ENCODE results near the gene PTPMT1.
"Not testable (repeated sequence)": the region's sequence is repeated elsewhere in the genome, so short reads cannot be mapped to it uniquely, and the experiment has no call there.

Gene PTPMT1, protein sequence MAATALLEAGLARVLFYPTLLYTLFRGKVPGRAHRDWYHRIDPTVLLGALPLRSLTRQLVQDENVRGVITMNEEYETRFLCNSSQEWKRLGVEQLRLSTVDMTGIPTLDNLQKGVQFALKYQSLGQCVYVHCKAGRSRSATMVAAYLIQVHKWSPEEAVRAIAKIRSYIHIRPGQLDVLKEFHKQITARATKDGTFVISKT

DNA sequence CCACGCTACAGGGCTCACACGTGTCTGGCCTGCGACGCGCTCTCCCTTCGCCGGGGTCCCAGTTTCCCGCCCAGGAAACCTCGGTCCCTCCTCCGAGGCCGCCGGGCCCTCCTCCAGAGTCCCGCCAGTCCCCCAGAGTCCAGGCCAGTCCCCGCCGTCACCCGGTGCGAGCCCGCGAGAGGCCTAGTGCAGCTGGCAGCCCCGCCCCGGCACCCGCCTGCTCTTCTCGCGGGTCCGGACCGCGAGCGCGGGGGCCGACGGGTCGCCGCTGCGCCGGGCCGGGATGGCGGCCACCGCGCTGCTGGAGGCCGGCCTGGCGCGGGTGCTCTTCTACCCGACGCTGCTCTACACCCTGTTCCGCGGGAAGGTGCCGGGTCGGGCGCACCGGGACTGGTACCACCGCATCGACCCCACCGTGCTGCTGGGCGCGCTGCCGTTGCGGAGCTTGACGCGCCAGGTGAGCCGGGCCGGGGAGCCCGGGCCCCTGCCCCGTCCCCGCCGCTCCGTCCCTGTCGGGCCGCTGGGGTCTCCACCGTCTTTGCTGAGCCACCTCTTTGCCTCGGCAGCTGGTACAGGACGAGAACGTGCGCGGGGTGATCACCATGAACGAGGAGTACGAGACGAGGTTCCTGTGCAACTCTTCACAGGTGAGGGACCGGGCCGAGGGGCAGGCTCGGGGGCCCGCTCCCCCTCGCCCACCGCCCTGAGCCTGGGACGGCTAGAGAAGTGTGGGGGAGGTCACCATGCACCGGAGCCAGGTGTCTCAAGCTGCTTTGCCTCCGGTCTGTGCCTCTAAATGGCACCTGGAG is at the start of gene PTPMT1:
TSS of gene PTPMT1 (plus strand) at position 260 of the 809 bp plus-strand sequence. CDS start at position 284, 24 bp downstream.
- no peak for DNase-seq (ENCODE audit: low spot score)

DNA sequence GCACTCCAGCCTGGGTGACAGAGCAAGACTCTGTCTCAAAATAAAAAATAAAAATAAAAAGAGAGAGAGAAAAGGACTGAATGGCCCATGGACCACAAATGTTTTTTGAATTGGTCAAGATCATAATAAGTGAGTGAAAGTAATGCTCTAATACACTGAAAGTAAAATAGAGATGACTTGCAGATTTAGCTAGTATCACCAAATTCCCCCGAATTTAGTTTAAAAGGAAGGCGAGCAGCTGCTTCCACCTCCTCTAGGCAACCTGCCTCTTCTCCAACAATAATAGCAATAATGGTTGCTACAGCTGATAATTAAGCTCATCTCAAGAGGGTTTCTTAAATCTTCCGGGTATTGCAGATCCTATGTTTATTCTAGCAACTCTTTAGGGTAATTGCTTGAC is 49.2 kb upstream of the PTPMT1 start:
- DNase-seq (ENCODE audit: low spot score): no peak

DNA sequence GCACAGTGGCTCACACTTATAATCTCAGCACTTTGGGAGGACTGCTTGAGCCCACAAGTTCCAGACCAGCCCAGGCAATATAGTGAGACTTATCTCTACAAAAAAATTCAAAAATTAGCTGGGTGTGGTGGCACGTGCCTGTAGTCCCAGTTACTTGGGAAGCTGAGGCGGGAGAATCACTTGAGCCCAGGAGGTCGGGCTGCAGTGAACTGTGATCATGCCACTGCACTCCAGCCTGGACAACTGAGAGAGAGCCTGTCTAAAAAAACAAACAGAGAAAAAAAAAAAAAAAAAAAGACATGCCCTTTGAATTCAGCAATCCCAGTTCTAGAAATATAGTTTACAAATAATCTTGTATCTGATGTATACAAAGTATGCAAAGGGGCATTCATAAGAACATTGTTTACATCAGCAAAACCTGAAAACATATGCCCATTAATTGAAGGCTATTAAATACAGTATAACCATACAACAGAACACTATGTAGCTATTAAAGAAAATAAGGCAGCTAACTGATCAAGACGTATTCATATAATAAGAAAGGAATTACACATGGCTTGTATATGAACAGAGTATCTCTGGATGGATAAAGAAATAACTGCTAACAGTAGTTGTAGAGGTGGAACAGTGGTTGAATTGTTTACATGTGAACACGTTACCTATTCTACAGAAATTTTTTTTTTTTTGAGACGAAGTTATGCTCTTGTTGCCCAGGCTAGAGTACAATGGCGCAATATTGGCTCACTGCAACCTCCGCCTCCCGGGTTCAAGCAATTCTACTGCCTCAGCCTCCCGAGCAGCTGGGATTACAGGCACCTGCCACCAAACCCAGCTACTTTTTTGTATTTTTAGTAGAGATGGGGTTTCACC is 48.2 kb upstream of the PTPMT1 start:
- DNase-seq (ENCODE audit: low spot score): no peak

DNA sequence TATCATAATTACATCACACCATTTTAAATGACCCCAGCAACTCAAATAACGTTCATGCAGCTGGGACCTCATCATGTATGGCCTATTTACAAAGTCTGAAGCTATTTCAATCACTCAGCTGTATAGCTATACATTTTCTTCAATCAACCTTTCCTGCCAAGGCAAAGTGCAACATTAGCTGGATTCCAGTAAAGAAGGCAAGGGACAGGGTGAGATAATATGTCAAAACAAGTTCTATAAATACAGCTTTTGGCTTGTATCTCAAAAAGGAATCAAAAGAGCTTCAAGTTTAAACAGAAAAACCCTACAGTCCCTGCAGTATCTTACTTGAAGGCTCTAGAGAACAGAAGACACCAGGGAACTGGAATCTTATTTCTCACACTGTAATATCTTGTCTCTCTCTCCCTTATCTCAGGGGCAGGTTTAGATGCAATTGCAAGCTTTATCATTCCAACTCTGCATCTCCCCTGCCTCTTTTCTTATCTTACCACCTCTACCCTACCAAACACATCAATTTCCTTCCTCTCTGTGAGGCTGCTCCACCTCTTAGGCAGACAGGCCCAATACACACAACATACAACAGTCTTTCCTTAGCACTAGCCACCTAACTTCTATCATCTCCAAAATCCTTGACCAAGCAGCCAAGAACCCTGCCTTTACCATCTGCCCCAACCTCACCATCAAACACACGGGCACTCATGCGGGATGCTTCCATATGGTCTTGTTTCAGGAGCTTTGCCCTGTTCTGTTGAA is 47.0 kb upstream of the PTPMT1 start:
- no peak for DNase-seq (ENCODE audit: low spot score)

DNA sequence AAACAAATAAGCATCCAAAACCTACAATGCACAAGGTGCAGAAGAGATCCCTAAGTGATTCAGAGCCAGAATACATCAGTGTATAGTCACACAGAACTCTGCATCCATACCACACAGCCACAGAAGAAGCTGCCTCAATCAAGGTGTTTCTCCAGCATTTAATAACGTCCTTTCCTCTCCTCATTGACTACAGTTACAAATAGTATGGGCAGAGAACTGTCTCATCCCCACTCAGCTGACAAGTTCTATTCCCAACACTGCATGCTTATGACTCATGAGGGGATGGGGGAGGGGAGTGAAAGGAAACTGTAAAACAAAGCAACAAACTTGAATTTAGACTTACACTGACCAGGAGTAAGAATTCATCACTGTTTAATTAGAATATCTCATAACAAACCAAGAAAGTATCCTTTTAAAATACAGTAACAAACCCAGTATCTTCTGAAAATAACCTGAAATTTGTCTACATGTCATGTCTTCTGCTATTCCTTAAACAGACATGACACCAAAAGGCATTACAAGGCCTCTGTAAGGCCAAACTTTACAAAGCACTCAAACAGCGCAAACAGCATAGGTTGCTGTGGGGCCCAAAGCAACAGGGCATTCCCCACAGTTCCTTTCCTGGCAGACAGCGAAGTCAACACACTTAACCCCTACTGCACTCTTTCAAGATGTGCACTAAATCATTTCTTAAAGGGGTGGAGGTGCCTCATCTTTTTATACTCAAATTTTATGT is 41.7 kb upstream of the PTPMT1 start:
- peak; percentile 42 for DNase-seq (ENCODE audit: low spot score)

DNA sequence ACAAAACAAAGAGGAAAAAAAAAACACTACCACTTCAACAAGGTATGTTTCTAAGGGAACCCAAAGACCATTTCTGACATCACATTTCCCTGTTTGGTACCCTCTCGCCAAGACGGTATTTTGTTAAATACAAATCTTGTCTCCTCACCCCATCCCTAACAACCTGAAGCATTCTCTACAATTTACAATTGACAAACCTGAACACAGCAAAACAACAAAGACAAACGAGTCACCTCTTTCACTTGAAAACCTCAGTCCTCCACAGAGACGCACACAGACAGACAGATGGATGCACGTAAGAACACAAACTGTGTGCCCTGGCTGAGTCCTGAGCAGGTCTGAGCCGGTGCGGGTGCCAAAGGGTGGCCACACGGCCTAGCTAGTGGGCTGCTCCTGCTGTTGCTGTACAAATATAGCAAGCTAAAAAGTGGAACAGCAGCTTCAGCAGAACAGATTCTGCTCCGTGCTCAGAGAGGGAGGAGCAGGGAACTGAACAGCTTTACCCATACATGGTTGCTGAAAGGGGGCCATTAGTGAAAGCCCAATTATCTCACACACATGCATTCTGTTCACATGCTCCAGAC is 41.0 kb upstream of the PTPMT1 start:
- no peak for DNase-seq (ENCODE audit: low spot score)

DNA sequence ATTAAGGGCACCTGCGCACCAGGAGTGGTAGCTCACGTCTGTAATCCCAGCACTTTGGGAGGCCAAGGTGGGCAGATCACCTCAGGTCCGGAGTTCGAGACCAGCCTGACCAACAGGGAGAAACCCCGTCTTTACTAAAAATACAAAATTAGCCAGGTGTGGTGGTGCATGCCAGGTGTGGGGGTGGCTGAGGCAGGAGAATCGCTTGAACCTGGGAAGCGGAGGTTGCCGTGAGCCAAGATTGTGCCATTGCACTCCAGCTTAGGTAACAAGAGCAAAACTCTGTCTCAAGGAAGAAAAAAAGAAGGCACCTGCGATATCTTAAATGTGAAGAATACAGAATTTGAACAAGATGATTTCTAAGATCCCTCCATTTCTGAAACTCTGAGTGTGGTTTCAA is 39.4 kb upstream of the PTPMT1 start:
- not testable (repeated sequence) for DNase-seq (ENCODE audit: low spot score)

DNA sequence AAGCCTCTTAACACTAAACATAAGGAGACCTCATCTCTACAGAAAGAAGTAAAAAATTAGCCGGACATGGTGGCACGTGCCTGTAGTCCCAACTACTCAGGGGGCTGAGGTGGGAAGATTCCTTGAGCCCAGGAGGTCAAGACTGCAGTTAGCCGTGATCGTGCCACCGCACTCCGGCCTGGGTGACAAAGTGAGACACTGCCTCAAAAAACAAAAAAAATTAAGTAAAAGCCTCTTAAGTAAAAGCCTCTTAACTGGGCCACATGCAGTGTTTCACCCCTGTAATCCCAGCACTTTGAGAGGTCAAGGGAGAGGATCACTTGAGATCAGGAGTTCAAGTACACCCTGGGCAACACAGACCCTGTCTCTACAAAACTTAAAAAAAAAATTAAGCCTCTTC is 38.2 kb upstream of the PTPMT1 start:
- no peak for DNase-seq (ENCODE audit: low spot score)

DNA sequence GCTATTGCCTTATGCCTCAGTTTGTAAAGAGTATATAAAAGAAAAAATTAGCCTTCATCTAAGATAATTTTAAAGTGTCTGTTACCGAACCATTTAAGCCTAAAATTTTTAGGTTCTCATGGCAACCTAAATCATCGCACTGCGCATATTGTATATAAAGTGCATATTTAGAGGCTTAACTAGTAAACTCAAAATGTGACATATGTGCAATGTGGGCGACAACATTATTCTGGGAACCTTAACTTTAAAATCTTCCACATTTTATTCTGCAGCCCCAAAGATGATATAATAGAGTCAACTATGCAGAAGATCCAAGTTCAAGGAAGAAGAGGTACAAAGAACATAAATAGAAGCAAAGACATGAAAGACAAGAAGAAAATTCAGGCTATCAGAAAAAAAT is 35.4 kb upstream of the PTPMT1 start:
- DNase-seq (ENCODE audit: low spot score): no peak

DNA sequence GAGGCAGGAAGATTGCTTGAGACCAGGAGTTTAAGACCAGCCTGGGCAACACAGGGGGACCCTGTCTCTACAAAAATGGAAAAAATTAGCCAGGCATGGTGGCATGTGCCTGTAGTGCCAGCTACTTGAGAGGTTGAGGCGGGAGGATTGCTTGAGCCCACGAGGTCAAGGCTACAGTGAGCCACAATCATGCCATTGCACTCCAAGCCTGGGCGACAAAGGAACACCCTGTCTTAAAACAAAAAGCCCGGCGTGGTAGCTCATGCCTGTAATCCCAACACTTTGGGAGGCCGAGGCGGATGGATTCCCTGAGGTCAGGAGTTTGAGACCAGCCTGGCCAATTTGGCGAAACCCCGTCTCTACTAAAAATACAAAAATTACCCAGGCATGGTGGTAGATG is 34.7 kb upstream of the PTPMT1 start:
- not testable (repeated sequence) for DNase-seq (ENCODE audit: low spot score)

DNA sequence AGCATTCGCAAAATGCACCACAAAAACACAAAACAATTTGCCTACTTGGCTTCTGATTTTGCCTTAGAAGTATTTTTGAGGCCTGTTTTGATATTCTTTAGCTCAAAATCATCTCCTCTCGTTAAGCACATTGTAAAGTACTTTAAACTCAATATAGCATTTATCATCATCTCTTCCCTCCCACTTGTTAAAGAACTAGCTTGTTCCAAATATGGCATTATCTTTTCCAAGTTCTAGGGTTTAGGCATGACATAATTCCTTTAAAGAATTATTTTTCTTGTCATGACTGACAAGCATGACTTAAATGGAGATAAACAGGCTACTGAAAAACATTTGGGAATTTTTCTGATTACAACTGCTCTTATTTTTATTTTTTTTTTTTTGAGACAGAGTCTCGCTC is 33.7 kb upstream of the PTPMT1 start:
- DNase-seq (ENCODE audit: low spot score): no peak

DNA sequence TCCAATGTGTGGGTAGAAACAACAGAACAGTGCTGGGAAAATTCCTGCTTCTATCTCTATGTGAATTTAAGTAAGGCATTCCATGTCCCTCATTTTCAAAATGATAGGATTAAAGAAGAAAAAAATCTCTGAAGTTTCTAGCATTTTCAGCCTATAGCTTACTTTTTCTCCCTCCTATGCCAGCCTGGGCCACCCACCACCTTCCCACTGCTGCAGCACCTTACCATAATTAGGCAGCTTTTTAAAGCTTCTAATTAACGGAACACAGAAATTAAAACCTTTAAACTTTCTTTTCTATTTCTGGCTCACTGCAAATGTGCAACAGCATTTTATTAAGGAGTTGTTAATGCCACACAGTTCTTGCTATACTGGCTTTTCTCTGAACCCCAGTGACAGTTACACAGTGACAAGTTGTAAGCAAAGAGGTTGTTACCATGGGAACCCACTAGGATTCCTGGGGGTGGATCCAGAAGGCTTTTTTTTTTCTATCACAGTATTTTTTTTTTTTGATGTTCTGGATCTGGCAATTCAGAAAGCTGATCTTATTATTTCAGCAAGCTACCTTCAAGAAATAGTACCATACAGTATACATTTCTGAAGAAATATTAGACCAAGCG is 32.7 kb upstream of the PTPMT1 start:
- no peak for DNase-seq (ENCODE audit: low spot score)

DNA sequence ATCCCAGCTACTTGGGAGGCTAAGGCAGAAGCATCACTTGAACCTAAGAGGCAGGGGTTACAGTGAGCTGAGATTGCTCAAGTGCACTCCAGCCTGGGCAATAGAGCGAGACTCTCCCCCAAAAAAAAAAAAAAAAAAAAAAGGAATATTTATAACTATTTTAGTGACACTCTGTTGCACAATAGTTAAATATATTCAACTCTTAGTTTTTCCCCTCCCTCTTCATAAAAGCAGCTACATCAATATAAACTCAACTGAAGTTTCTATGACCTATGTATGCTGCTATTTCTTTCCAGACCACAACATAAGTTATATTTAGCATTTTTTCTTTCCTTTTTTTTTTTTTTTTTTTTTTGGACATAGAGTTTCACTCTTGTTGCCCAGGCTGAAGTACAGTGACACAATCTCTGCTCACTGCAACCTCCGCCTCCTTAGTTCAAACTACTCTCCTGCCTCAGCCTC is 31.7 kb upstream of the PTPMT1 start:
- DNase-seq (ENCODE audit: low spot score): no peak

DNA sequence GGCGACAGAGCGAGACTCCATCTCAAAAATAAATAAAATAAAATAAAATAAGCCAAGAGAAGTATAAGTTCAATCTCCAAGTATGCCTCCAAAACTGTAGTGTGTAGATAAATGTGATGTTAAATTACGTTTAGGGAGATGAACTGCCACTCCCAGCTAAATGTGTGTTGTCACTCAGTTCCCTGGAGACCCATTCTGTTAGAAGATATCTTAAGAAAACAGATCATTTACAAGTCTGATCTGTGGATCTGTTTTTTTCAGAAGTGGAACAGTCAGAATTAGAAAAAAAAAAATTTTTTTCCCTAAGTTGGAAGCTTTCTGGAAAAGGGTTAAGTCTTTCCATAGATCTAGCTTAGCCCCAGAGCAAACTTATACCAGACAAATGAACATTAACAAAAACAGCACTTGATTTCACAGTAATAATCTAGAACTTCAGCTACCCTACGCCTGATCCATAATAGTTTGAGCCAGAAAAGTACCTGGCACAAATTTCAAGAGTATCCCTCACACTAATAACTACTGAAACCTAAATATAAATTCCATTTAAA is 30.6 kb upstream of the PTPMT1 start:
- no peak for DNase-seq (ENCODE audit: low spot score)

DNA sequence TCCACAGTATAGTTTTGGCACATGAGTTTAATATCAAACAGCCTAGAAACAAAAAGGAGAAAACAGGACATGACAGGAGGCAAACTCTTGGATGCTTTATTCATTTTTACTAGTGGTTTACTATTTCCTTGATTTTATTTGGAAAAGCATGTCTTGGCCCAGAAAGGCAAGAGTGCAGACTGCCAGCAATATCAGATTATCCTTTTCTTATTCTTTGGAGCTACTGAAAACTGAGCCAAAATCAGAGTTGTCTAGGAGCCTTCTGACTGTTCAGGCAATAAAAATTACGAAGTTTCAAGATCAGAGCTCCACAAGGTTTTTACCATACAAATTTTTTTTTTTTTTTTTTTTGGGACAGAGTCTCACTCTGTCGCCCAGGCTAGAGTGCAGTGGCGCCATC is 28.5 kb upstream of the PTPMT1 start:
- no peak for DNase-seq (ENCODE audit: low spot score)

DNA sequence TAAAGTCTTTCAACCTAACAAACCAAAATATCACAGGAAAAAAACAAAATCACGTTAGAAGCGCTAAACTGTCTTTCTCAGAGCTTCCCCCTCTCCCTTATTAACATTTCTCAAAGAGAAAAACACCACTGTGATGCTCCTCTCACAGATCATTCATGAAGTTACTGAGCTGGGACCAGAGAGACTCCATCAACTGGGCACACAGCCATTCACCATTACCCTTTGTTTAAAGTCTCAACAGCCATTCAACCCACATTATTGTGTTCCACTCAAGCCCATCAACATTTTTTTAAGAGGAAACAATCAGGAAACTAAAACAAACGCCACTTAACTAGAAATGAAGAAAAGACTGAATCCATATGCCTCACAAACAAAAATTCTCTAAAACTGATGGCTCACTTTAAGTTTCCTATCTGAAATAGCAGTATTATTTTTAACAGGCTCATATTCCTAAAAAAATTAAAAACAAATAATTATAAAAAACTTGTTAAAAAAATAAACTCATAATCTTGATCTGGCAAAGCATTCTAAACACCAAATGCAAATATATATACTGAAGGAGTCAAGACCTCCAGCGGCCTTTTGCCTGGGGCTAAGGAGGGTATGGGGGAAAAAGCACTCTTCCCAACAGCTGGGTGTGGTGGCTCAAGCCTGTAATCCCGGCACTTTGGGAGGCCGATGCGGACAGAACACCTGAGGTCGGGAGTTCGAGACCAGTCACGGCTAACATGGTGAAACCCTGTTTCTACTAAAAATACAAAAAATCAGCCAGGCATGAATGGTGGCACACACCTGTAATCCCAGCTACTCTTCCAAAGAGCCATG is 26.4 kb upstream of the PTPMT1 start:
- peak; percentile 70 for DNase-seq (ENCODE audit: low spot score)

DNA sequence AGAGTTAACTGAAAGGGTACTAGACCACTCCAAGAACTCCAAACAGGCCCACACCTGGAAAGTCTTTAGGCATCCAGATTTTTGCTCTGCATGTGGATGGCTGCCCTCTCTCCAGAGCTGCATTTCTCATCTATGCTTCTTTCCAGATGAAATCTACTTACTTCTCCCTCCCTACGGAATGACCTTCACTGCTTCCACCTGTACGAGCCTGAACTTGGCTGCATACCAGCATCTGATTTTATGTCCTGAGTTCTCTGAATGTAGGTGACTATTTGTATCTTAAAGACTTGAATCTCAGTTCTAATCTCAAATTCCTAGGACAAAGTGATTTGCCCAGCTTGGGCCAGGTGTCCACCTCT is 25.7 kb upstream of the PTPMT1 start:
- DNase-seq (ENCODE audit: low spot score): no peak

DNA sequence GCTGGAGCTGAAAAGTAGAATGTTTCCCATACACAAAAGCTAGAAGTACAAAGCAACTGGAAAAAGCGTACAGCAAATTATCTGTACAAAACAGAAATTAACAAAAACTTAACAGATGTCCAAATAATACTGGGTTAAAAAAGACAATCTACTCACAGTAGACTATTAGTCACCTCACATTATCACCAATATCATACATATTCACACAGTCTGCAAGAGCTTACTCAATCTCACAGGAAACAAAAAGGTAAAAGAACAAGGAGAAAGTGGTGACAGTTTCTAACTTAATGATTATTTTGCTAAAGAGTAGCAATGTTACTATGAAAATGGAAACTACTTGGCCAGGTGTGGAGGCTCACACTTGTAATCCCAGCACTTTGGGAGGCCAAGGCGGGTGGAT is 24.3 kb upstream of the PTPMT1 start:
- DNase-seq (ENCODE audit: low spot score): no peak

DNA sequence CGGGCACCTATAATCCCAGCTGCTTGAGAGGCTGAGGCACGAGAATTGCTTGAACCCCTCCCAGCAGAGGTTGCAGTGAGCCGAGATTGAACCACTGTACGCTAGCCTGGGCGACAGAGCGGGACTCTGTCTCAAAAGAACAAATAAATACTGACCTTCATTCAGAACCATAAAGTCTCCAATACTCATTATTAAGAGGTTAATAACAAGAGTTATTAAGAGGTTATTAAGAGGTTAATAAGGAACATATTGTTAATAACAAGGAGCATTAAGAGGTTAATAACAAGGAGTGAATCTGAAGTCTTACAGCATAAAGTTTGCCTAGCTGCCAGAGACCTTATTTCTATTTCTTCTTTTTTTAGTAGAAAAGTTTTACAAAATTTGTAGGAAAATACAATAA is 20.1 kb upstream of the PTPMT1 start:
- no peak for DNase-seq (ENCODE audit: low spot score)
